Globus pallidus (tissue), 1 donor: ENCODE data around the gene STARD5.

ENCODE experiments used
- DNase-seq: peaks from one replicate; pipeline ENCODE4 v3.0.0-alpha.2; 2015; ENCODE audit warnings: low spot score

The STARD5 gene

DNA sequence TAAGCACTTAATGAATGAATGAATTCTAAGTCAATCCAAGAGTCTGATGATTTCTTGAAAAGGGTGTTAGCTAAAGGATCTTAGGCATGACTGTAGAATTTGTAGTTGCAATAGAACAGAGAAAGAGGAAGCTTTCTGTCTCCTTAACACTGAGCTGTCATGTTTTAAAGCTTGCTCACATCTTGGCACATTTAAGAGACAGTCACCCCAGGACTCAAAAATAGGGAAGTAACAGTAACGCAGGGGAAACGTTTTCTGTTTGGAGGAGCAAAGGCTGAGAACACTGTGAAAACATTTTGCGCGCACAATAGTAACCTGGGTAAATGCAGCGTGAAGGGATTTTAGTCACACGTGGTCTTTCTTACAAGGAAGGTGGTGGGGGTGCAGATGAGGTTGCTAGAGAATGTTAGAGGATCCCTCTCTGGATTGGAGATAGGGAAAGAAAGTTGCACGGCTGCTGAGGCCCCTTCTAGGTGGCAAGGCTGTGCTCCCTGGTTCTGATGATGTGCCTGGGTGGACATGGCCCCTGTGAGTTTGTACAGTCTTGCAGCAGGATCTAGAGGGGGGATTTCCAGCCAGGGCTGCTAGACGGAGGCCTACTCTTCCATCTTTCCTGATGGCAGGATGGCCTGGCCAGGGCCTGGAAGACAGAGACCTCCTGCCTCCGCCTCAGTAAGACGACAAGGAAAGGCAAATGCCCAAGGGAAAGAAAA lies 12.0 kb downstream of the STARD5 start:
- DNase-seq: peak; percentile 46

- no peak for DNase-seq
Observed at GRCh38 chr15:81310480-81310879, 13.5 kb downstream of the STARD5 start.

GRCh38 chr15:81309647-81310450 lies 14.1 kb downstream of the STARD5 start:
- no peak for DNase-seq

DNA sequence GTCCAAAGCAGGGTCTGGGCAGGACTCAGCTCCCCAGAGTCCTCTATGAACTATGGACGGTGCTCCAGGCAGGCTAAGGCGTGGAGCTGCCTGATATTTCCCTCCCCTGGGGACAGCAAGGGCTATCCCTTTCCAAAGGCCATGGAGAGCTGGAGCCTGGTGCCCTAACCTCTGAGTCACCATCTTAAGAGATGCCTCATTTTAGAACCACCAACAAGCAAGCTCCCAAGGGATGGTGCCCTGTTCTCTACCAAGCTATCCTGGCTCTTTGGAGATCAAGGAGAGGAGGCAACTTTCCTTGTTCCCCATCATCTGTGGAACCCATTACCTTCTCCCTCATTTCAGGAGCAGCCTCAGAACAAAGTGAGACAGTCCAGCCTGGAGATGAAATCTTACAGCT lies 15.7 kb downstream of the STARD5 start:
- no peak for DNase-seq

DNA sequence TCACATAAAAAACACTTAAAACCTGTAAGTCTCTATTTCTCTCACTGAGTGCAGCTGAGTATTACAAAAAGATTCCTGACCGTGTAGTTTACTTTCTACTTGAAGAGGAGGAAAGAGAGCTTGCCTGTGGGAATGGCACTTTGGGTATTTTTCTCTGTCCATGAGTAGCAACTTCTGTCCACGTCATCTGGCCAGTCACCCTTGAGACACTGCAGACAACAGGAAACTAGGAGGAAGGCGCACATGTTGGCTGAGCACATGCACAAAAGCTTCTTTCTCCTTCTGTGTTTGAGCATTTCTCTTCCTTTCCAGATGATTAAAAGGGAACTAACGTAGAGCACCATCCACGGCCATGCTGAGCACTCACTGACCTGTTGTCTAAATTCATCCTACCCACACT lies 19.7 kb downstream of the STARD5 start:
- DNase-seq: peak; percentile 55

DNA sequence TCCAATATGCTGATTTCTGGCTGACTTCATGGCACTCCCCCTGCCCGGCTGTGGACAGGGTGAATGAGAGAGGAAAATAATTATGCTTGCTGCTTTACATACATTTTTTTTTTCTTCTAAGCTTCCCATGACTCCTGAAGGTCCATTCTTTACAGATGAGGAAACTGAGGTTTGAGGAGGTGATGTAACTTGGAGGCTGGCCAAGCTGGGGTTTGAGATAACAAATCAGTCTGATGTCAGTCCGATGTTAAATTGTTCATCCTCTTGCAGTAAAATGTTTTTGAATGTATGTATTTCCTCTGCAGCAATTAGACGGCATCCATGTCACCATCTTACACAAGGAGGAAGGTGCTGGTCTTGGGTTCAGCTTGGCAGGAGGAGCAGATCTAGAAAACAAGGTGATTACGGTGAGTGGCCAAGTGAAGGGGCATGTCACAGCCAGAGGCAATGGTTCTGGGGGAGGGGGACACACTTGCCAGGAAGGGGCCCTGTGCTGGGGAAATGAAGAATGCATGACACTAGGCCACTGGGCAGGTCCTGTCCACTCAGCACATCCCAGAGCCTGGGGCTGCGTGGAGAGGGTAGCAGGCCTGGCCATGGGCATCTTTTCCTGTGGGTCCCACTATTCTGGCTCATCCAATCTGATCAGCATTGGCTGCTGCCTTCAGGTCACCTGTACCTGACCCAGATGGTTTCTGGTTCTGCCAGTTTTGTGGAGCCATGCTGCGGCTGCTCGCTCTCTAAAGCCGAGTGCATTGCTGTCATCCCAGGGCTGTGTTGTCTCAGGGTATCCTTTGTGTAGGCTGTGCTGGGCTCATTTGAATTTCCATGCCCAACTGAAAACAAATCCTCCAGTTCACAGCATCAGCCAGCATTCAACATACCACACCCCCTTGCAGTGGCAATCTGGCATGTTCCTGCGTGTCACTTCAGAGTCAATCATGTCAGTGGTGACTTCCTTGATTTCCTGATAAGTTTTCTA lies 20.4 kb downstream of the STARD5 start:
- peak; percentile 31 for DNase-seq

DNA sequence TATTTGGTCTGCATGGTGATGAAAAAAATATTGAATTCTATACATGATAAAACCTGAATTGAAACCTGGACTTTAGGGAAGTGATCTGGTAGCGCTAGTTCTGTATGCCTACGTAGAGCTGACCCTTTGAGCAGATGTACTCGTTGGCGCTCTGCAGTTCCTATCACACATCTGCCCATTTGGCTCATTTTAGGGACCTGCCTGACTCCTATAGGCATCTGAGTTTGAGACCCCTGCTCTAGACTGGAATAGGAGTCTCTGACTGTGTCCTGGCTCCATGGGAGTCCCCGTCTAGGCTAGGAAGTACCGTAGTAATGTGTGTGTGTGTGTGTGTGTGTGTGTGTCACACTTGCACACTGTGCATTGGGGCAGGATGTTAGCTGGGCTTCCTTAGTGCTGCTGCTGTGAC lies 21.2 kb downstream of the STARD5 start:
- no peak for DNase-seq

DNA sequence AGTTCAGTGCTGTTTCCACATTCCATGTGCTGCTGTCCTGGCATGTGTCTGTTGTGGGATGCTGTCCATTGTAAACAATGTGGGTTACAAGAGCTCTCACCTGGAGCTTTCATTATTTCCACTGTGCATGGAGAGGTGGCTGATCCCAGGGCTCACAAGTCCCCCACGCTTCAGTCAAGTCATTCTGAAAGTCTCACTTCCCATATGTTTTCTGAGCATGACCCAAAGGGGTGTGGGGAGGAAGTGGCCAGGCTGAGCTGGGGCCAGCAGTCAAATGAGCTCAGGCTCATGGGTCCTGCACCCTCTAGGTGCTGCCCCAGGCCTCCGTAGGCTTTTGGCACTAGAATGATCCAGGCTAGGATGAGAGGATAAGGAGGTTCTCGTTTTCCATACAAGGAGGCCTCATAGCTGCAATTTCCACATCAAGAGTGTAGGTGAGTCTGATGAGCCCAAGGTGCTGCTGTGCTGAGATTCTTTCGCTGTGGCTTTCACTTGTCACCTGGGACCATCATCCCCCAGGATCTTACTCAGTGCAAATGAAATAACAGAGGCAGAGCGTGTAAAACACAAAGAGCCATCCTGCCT lies 22.0 kb downstream of the STARD5 start:
- peak; percentile 54 for DNase-seq

GRCh38 chr15:81301385-81301784 lies 22.6 kb downstream of the STARD5 start:
- DNase-seq: no peak

DNA sequence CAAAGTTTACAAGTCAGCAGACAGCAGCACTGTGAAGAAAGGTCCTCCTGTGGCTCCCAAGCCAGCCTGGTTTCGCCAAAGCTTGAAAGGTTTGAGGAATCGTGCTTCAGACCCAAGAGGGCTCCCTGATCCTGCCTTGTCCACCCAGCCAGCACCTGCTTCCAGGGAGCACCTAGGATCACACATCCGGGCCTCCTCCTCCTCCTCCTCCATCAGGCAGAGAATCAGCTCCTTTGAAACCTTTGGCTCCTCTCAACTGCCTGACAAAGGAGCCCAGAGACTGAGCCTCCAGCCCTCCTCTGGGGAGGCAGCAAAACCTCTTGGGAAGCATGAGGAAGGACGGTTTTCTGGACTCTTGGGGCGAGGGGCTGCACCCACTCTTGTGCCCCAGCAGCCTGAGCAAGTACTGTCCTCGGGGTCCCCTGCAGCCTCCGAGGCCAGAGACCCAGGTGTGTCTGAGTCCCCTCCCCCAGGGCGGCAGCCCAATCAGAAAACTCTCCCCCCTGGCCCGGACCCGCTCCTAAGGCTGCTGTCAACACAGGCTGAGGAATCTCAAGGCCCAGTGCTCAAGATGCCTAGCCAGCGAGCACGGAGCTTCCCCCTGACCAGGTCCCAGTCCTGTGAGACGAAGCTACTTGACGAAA lies 24.2 kb downstream of the STARD5 start:
- DNase-seq: no peak

DNA sequence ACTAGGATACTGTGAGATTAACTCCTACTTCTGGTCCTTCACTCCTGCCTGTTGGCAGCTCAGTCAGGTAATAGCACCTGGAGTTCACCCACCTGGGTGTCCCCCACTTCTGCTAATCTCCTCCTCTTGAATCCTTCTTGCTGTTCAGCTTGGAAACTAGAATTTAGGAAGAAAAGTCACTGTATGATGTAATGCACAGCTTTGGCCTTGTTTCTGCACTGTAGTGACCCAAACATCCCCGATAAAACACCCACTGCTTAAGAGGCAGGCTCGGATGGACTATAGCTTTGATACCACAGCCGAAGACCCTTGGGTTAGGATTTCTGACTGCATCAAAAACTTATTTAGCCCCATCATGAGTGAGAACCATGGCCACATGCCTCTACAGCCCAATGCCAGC lies 24.8 kb downstream of the STARD5 start:
- no peak for DNase-seq

GRCh38 chr15:81298611-81299010 lies 25.3 kb downstream of the STARD5 start:
- no peak for DNase-seq

DNA sequence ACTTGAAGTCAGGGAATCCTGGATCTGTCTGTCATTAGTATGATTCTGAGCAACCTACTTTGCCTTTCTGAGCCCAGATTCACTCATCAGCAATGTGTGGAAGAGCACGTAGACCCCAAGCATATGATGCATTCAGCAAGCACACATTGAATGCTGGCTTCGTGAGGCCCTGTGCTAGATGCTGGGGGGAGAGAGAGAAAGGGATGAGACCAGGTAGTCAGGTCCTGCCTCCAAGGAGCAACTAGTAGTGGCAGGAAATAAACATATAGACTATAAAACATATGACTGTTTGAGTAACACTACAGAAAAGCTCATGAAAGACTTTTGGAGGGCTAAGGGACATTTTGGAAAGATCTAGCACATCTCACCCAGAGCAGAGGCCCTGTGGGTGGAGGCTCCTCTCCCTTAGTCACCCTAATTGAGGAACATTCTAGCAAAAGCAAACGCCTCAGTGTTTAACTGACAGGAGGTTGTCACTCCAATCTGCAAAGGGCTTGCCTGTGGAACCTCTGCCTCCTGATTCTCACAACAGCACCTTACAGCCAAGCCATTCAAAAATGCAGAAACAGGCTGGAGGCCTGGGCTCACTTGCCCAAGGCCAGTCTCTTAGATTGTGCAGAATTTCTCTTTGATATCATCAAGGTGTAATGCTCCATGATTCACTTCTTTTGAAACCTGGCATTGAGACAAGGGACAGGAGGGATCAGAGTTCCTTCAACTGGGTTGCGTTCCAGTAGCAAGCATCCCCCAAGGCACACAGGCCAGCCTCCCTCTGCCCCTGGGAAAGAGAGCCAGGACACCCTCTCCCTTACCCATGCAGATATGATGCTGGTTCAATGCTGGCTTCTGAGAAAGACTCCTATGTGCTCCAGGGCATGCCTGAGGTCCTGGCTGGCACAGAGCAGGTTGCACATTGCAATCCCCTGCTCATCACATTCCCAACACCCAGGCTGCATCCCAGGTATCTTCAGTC lies 26.1 kb downstream of the STARD5 start:
- no peak for DNase-seq

DNA sequence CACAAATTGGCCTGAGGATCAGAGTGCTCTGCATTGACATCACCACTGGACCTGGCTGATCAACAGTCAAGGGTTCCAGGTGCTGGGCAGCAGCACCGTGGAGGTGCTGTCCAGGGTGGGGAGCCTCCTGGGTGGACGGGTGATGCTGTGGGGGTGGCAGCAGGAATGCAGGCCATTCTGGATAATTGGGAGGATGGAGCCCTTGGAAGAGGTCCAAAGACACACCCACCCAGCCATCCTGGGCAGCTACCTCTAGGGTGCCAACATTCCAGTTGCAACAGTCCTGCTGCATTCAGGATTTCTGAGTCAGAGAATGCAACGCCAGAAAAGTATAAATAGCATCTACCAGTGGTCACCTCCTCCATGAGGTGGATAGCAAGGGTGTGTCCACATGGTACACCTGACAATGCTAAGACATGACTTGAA lies 26.8 kb downstream of the STARD5 start:
- no peak for DNase-seq

DNA sequence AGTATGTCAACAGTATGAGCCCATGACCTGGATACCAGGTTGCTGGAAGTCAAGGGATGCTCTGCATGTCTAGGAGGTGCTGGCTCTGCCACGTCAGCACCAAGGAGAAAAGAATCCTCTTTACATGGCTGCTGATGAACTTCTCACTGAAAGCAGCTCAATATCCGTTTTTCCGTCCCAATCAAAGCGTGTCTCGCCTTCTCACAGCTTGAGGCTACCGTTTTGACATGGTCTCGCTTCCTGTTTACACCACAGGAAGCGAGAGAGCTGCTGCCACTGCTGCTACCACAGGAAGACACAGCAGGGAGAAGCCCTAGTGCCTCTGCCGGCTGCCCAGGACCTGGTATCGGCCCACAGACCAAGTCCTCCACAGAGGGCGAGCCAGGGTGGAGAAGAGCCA lies 27.3 kb downstream of the STARD5 start:
- peak; percentile 63 for DNase-seq

- DNase-seq: no peak
Observed at GRCh38 chr15:81296186-81296585, 27.8 kb downstream of the STARD5 start.

- no peak for DNase-seq
Observed at GRCh38 chr15:81295486-81296121, 28.3 kb downstream of the STARD5 start.

- DNase-seq: no peak
Observed at GRCh38 chr15:81294516-81294880, 29.4 kb downstream of the STARD5 start.

GRCh38 chr15:81293728-81294515 lies 30.0 kb downstream of the STARD5 start:
- peak; percentile 28 for DNase-seq
